Endothelial cell of umbilical vein (primary cell): ENCODE results near the gene TM4SF18. TPM values are rescaled to one million over a fixed set of nuclear protein-coding genes. Genes with fewer than 3 reads are reported as not detected.

Experiments
- Bru-seq: library from RNA; stranded (reverse); fragments of 400-500 nt; gene quantifications from one replicate; lab custom pipeline; 2021; lab: Mats Ljungman, UMichigan
- BruChase-seq, 2 experiments: library from RNA; stranded (reverse); fragments of 400-500 nt; gene quantifications; one replicate each; lab custom pipeline; 2021; lab: Mats Ljungman, UMichigan
- BruUV-seq: library from RNA; stranded (reverse); fragments of 400-500 nt; replicated peaks from 2 replicates; lab custom pipeline; 2021; lab: Mats Ljungman, UMichigan
- CTCF ChIA-PET: fragments of 300-600, 350-600 bp; sonication (Branson Sonifier 250); formaldehyde crosslinking; loops from one replicate; lab custom pipeline; 2021; ENCODE audit warnings: antibody characterized with exemption, inconsistent platforms; lab: Charles Lee
- POLR2A ChIA-PET: fragments of 300-600, 350-600 bp; sonication (Branson Sonifier 250); formaldehyde crosslinking; loops from one replicate; lab custom pipeline; 2021; ENCODE audit warnings: antibody characterized with exemption, inconsistent platforms; lab: Charles Lee
- DNase-seq: peaks from one replicate; pipeline ENCODE4 v3.0.0-alpha.2; 2011; ENCODE audit warnings: low read depth, low spot score
- FAIRE-seq: peaks from 2 replicates; lab custom pipeline; 2011; peaks lifted over from hg19 to GRCh38; lab: Jason Lieb, UNC
- H2AFZ ChIP-seq: 2 replicates; pipeline ENCODE4 v1.6.0; 2012; ENCODE audit warnings: low read depth, low read length, control low read depth, inconsistent platforms
- H3K27ac ChIP-seq: 2 replicates; pipeline ENCODE4 v1.5.1; 2011; ENCODE audit warnings: low read depth, mild to moderate bottlenecking, control low read depth, low read length, moderate library complexity; ENCODE audit not compliant: insufficient read depth
- H3K27me3 ChIP-seq, 2 experiments: 2 replicates each; pipeline versions ENCODE4 v1.6.0 to v1.6.1; 2011; ENCODE audit warnings: low read length in 2 of 2, mixed read lengths in 1 of 2; ENCODE audit not compliant: control insufficient read depth in 2 of 2, insufficient read depth in 2 of 2
- H3K36me3 ChIP-seq, 2 experiments: 2 replicates in 1 of 2; 3 replicates in 1 of 2; pipeline ENCODE4 v1.5.1; 2011; ENCODE audit warnings: low read length in 2 of 2, mild to moderate bottlenecking in 1 of 2, moderate library complexity in 1 of 2; ENCODE audit not compliant: control insufficient read depth in 2 of 2, insufficient read depth in 2 of 2; ENCODE audit errors: extremely low read depth in 1 of 2
- H3K4me1 ChIP-seq: 3 replicates; pipeline ENCODE4 v1.5.1; 2011; ENCODE audit warnings: mild to moderate bottlenecking, low read length; ENCODE audit not compliant: control insufficient read depth, insufficient read depth; ENCODE audit errors: extremely low read depth
- H3K4me2 ChIP-seq: 2 replicates; pipeline ENCODE4 v1.6.1; 2011; ENCODE audit warnings: low read length, control low read depth, mixed read lengths; ENCODE audit not compliant: insufficient read depth
- H3K4me3 ChIP-seq, 3 experiments: fragments of 200-600 bp in 1 of 3; sonication (generic), shearing (Covaris generic) in 1 of 3; replicated peaks in 1 of 3; 2 replicates each; pipeline ENCODE4 v1.5.1; 2011 to 2016; ENCODE audit warnings: control low read depth in 3 of 3, low read length in 3 of 3, mild to moderate bottlenecking in 2 of 3, inconsistent platforms in 1 of 3, low read depth in 1 of 3, moderate library complexity in 1 of 3; ENCODE audit not compliant: insufficient read depth in 1 of 3
- H3K79me2 ChIP-seq: 2 replicates; pipeline ENCODE4 v1.6.0; 2012; ENCODE audit warnings: low read length, inconsistent platforms; ENCODE audit not compliant: control insufficient read depth, insufficient read depth
- H3K9ac ChIP-seq: replicated peaks from 2 replicates; pipeline ENCODE3; 2011; ENCODE audit warnings: low read length, control low read depth; ENCODE audit not compliant: insufficient read depth; ENCODE audit errors: extremely low read depth
- H3K9me1 ChIP-seq: replicated peaks from 3 replicates; pipeline ENCODE4 v1.6.0; 2011; ENCODE audit warnings: mild to moderate bottlenecking, low read length; ENCODE audit not compliant: control insufficient read depth, insufficient read depth; ENCODE audit errors: extremely low read depth
- H3K9me3 ChIP-seq: replicated peaks from 2 replicates; pipeline ENCODE4 v1.5.1; 2012; ENCODE audit warnings: low read length, inconsistent platforms; ENCODE audit not compliant: control insufficient read depth, insufficient read depth
- H4K20me1 ChIP-seq: replicated peaks from 2 replicates; pipeline ENCODE3; 2011; ENCODE audit warnings: mild to moderate bottlenecking, low read length; ENCODE audit not compliant: control insufficient read depth, insufficient read depth; ENCODE audit errors: extremely low read depth
- EZH2 ChIP-seq: IDR thresholded peaks from 2 replicates; pipeline ENCODE4 v1.6.1; 2012; ENCODE audit warnings: borderline replicate concordance, low read depth, mild to moderate bottlenecking, moderate library complexity, low read length, inconsistent platforms; ENCODE audit not compliant: severe bottlenecking
- FOS ChIP-seq: IDR thresholded peaks from 2 replicates; pipeline ENCODE4 v1.6.1; 2011; ENCODE audit warnings: mild to moderate bottlenecking, low read length, moderate library complexity, borderline replicate concordance; ENCODE audit not compliant: insufficient read depth
- GATA2 ChIP-seq: IDR thresholded peaks from 2 replicates; pipeline ENCODE4 v1.7.0; 2011; ENCODE audit warnings: low read depth, mild to moderate bottlenecking, moderate library complexity, mixed read lengths, low read length; ENCODE audit not compliant: insufficient read length, insufficient read depth
- JUN ChIP-seq: IDR thresholded peaks from 2 replicates; pipeline ENCODE4 v1.6.1; 2011; ENCODE audit warnings: borderline replicate concordance, low read depth; ENCODE audit not compliant: insufficient read length, insufficient read depth
- MYC ChIP-seq: IDR thresholded peaks from one replicate; pipeline ENCODE4 v1.6.1; 2011; ENCODE audit warnings: mild to moderate bottlenecking, low read depth, low read length
- POLR2A ChIP-seq: IDR thresholded peaks from 2 replicates; pipeline ENCODE4 v1.6.1; 2012; ENCODE audit warnings: low read depth, mild to moderate bottlenecking, control low read depth, low read length
- POLR2AphosphoS5 ChIP-seq: IDR thresholded peaks from 2 replicates; pipeline ENCODE4 v1.6.1; 2012; ENCODE audit warnings: low read depth, mild to moderate bottlenecking, control low read depth, low read length, moderate library complexity; ENCODE audit not compliant: insufficient read depth
- dilution Hi-C: fragments of 300-500 bp; cut with MboI; formaldehyde crosslinking; loops from one replicate; pipeline ENCODE4 v1.15.0; 2019; ENCODE audit warnings: low sequenced_read_pairs; ENCODE audit not compliant: extremely low pct_ligation_motif_present
- intact Hi-C: fragments of 100-400 bp; cut with micrococcal nuclease; formaldehyde crosslinking; loops from one replicate; pipeline ENCODE4 v1.10.0; 2022
- long read RNA-seq: library from polyadenylated mRNA; stranded (forward); transcript quantifications from one replicate; pipeline ENCODE4 v2.0.0, GENCODE V29; 2021
- polyA minus RNA-seq, 3 experiments: library from RNA; depleted of rRNA, polyadenylated mRNA; stranded (reverse); fragments of >200 nt; gene quantifications; 1 replicate in 1 of 3; 2 replicates in 2 of 3; pipeline ENCODE4 v1.2.3, GENCODE V29; 2011
- polyA plus RNA-seq, 4 experiments: library from polyadenylated mRNA; depleted of rRNA in 3 of 4; stranded (reverse) in 3 of 4; unstranded in 1 of 4; fragments of >200 nt; gene quantifications; 2 replicates each; pipeline versions ENCODE4 v1.2.1 to v1.2.3, GENCODE V29; 2011 to 2012; ENCODE audit warnings: missing spikeins in 1 of 4
- total RNA-seq: library from RNA; stranded (reverse); gene quantifications from 2 replicates; pipeline ENCODE4 v1.2.3, GENCODE V29; 2021
- TF ChIP-seq, protein P1 (sequence below): IDR thresholded peaks from 2 replicates; pipeline ENCODE4 v1.6.1; 2011; ENCODE audit not compliant: insufficient read depth, insufficient read length
- TF ChIP-seq, protein P2 (sequence below), 2 donors: IDR thresholded peaks; 1 replicate in 1 of 2; 2 replicates in 1 of 2; pipeline ENCODE4 v1.5.1; 2011; ENCODE audit warnings: low read length in 2 of 2, mild to moderate bottlenecking in 2 of 2, moderate library complexity in 2 of 2, control low read depth in 1 of 2, inconsistent platforms in 1 of 2, low read depth in 1 of 2; ENCODE audit not compliant: insufficient read depth in 1 of 2; ENCODE audit errors: extremely low read depth in 1 of 2

The TM4SF18 gene, protein sequence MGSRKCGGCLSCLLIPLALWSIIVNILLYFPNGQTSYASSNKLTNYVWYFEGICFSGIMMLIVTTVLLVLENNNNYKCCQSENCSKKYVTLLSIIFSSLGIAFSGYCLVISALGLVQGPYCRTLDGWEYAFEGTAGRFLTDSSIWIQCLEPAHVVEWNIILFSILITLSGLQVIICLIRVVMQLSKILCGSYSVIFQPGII
- total RNA-seq (142 and 158 TPM in 2 replicates), polyA plus RNA-seq (150 and 163 TPM in 2 replicates), polyA minus RNA-seq (192 and 213 TPM in 2 replicates), Bru-seq, nascent RNA (percentile 95 among the genes with signal in this experiment), BruChase-seq, experiment 1, labeled RNA remaining after a 6-hour chase (percentile 99 among the genes with signal in this experiment), BruChase-seq, experiment 2, labeled RNA remaining after a 2-hour chase (percentile 96 among the genes with signal in this experiment)
- 116 and 149 TPM in 2 replicates for polyA plus RNA-seq (2011; cell fraction: cytosol; rRNA removed)
- polyA plus RNA-seq (2011; cell fraction: nucleus; rRNA removed), result 67.7 and 88.9 TPM in 2 replicates
- polyA plus RNA-seq (2012), result 19.9 and 43.2 TPM in 2 replicates
- polyA minus RNA-seq (2011; cell fraction: cytosol; rRNA and poly(A)+ RNA removed), result not detected
- 66.9 and 78.8 TPM in 2 replicates for polyA minus RNA-seq (2011; cell fraction: nucleus; rRNA and poly(A)+ RNA removed)
- long read RNA-seq, transcript TM4SF18-203 (5 exons, 907 nt), result minor isoform, 44 of 514 reads
- long read RNA-seq, transcript TM4SF18-201 (6 exons, 3,852 nt), result major isoform, 396 of 514 reads
- long read RNA-seq, partial matches to known transcripts, result 11 of 514 reads
- long read RNA-seq, other reads (novel, unspliced or antisense), result 62 of 514 reads

DNA sequence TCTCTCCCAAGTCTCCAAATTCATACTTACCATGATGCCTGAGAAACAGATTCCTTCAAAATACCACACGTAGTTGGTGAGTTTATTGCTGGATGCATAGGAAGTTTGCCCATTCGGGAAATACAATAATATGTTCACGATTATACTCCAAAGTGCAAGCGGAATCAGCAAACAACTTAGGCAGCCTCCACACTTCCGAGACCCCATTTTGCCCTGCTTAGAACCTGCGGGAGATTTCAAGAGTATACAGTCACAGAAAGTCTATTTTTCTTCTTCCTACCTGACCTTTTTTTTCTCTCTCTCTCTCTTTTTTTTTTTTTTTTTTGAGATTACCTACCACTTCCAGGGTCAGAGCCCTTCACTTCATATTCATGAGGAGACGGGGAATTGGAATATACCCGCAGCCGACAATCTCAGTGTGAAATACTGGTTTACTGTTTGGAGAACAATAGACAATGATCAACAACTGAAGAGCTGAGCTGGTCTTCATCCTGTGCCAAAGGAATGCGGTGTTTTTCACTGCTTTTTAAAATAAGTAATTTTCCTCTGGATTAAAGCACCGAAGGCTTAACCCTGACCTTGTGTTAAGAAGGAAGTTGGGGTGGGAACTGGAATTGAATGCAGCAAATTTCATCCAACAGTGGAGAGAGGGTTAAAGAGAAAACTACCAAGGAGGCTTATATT lies at the start of gene TM4SF18:
Gene TM4SF18, minus strand, starts transcription at position 461 of the 684 bp plus-strand sequence. Its CDS starts 254 bp downstream, at position 207.
- Histone ChIP-seq H3K27ac (peak within 1 kb of the TSS; percentile 92), H4K20me1 (no peaks in the 10 kb centered on the region), H3K9me3 (no peaks in the 10 kb centered on the region), H3K36me3 (peaks cover 2% of the 10 kb centered on the region in 2 experiments), H3K79me2 (peaks cover 8% of the 10 kb centered on the region), H3K27me3 (no peaks in the 10 kb centered on the region), H3K4me2 (peak within 1 kb of the TSS; percentile 79), H2AFZ (peak within 1 kb of the TSS; percentile 27), H3K4me3 (peak within 1 kb of the TSS; percentile 17 to 92 (median 35)), H3K4me1 (peaks cover 49% of the 10 kb centered on the region), H3K9ac (peak within 1 kb of the TSS; percentile 97), H3K9me1 (no peaks in the 10 kb centered on the region)
- TF ChIP-seq FOS (no peak), POLR2A (no peak), EZH2 (no peak), JUN (no peak), MYC (no peak), GATA2 (no peak), POLR2AphosphoS5 (no peak)
- TF ChIP-seq, protein P1, sequence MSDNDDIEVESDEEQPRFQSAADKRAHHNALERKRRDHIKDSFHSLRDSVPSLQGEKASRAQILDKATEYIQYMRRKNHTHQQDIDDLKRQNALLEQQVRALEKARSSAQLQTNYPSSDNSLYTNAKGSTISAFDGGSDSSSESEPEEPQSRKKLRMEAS, result no peak
- TF ChIP-seq, protein P2, sequence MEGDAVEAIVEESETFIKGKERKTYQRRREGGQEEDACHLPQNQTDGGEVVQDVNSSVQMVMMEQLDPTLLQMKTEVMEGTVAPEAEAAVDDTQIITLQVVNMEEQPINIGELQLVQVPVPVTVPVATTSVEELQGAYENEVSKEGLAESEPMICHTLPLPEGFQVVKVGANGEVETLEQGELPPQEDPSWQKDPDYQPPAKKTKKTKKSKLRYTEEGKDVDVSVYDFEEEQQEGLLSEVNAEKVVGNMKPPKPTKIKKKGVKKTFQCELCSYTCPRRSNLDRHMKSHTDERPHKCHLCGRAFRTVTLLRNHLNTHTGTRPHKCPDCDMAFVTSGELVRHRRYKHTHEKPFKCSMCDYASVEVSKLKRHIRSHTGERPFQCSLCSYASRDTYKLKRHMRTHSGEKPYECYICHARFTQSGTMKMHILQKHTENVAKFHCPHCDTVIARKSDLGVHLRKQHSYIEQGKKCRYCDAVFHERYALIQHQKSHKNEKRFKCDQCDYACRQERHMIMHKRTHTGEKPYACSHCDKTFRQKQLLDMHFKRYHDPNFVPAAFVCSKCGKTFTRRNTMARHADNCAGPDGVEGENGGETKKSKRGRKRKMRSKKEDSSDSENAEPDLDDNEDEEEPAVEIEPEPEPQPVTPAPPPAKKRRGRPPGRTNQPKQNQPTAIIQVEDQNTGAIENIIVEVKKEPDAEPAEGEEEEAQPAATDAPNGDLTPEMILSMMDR (IDR thresholded peaks at IDR 0.05; ENCODE audit: extremely low read depth in 1 of 2, insufficient read depth in 1 of 2, low read depth in 1 of 2, low read length in 2 of 2), result no peak
- CTCF ChIA-PET, result interaction anchor here (0.7 to 5.2 kb wide), 27 partner anchors 7 to 380 kb away, joined by 3 to 61 read pairs (median 4); partner anchors contain the start of gene HPS3
- FAIRE-seq (peak; percentile 53), DNase-seq (peak; percentile 68)
- dilution Hi-C loops (no loop called here), intact Hi-C loops (loop anchor here (1.0 to 5.0 kb wide), 4 partner anchors 41 to 379 kb away; partner anchors contain the start of gene TM4SF1)
- BruUV-seq, result no TSS peak
- POLR2A ChIA-PET, result interaction anchor here (0.6 to 3.3 kb wide), 7 partner anchors 7 to 221 kb away, joined by 3 to 28 read pairs (median 12); partner anchors contain the start of gene TM4SF1
